ENCODE measurements around the gene MCC.

Gene MCC

DNA sequence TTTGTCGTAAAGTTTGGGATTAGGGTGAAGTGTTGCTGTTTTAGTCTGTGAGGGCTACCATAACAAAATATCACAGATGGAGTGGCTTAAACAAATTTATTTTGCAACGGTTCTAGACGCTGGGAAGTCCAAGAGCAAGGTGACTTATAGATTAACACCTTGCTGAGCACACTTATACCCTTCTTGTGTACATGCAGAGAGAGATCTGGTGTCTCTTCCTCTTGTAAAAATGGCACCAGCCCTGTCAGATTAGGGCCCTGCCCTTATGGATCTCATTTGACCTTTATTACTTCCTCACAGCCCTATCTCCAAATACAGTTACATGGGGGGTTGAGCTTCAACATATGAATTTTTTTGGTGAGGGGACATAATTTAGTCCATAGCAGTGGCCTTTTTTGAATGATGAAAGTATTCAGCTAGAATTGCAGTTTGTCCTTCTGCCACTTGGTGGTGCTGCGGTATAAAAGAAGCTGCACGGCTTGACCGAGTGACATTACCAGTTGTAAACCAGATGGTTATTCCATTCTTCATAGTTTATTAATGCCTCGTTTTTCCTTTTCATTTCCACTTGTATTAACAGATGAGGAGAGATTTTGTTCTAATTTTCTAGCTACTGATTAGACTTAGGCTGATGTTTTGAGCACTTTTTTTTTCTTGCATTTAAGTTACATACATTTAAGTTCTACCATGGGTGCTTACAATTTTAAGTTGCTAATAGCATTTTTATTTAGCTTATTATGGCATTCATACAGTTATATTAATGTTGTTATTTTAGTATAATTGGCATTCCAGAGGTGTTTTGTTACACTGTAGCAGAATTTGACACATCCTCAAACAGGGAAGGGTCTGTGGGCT, 492.3 kb downstream of the MCC start:
- DNase-seq (ENCODE audit: low read depth, low spot score): peak; percentile 51

DNA sequence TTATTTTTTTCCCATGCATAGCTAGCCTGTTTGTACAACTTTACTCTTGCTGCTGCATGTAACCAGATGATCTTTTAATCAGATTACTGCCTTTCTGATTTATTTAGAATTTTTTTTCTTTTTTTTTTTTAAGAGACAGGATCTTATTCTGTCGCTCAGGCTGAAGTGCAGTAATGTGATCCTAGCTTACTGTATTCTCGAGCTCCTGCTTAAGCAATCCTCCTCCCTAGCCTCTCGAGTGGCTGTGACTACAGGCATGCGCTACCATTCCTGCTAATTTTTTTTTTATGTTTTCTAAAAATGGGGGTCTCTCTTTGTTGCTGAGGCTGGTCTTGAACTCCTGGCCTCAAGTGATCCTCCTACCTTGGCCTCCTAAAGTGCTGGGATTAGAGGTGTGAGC, 502.0 kb downstream of the MCC start:
- no peak for DNase-seq (ENCODE audit: low read depth, low spot score)

- no peak for DNase-seq (ENCODE audit: low read depth, low spot score)
Measured at GRCh38 chr5:112983363-112983762, 504.9 kb downstream of the MCC start.

GRCh38 chr5:112979723-112980122, 508.5 kb downstream of the MCC start:
- no peak for DNase-seq (ENCODE audit: low read depth, low spot score)

DNA sequence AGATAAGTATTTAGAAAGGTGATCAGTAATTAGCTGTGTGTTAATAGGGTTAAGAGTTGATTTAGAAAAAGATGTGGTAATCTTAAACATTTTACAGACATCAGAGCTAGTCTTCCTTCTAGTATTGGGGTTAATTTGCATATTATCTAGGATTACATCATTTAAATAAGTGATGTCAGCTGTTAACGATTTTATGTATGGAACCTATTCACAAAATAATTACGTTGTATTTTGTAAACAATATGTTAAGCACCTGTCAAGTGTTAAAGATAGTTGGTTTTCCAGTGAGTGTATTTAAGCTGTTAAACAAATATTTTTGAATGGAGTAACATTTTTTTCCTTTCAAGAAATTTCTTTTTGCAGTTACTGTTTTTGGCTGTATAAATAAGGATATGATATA, 509.4 kb downstream of the MCC start:
- no peak for DNase-seq (ENCODE audit: low read depth, low spot score)

- DNase-seq (ENCODE audit: low read depth, low spot score): no peak
Measured at GRCh38 chr5:112977440-112977861, 510.8 kb downstream of the MCC start.

DNA sequence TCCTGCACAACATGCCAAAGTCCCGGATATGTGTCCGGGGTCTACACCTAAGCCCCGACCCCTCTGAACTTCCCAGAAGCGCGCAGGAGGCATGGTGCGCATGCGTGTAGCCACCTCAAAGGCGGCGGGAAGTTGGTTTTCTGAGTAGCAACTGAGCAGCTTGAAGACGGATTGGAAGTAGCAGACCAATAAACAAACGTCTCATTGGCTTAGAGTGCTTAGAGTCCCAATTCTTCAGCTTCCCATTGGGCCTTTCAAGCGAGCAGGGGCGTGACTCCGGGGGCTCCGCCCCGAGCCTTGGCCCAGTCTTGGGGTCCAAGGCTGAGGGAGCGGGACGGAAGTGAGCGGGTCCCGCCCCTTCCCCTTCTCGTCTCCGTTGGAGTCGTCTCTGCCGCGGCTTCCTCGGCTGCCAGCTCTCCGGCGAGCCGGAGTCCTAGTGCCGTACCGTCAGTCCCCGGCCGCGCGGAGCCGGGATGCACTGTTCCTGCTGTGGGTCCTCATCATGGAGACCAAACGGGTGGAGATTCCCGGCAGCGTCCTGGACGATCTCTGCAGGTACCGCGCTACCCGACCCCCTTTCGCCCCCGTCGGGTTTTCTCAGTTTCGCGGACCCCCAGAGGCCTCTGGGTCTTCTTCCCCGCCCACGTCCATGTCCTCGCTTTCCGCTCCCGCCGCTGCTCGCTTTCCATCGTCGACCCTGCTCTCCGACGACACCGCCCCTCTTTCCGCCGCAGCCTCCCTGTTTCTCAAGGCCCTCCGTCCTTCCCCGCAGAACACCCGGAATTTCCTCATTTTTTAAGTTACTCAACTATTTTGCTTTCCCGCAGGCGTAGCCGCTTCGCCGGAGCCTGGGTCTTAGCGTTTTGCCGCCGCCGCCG, 511.6 kb downstream of the MCC start, which contains the start of gene DCP2:
TSS of gene DCP2 (plus strand) at position 367 of the 878 bp plus-strand sequence. CDS start at position 503, 136 bp downstream.
- DNase-seq (ENCODE audit: low read depth, low spot score): peak; percentile 88

GRCh38 chr5:112975721-112976431, 512.4 kb downstream of the MCC start:
- DNase-seq (ENCODE audit: low read depth, low spot score): no peak

GRCh38 chr5:112974901-112975300, 513.4 kb downstream of the MCC start:
- DNase-seq (ENCODE audit: low read depth, low spot score): no peak

DNA sequence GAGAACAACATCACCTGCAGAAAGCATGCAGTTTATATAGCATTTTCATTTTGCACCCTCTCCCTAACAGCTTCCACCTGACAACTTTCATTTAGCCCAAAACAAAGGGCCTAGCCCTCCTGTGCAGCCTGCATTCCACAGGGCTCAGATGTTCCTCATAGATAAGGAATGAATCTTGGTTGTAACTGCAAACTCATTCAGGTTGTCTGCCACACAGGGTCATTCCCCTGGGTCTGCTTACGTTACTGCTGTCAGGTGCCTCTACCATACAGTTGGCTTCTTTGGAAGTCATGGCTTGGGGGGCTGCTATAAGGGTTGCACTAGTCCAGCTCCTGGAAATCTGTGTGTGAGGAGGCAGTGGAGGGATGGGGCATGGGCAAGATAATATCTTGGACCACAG, 514.3 kb downstream of the MCC start:
- no peak for DNase-seq (ENCODE audit: low read depth, low spot score)

GRCh38 chr5:112973036-112973435, 515.2 kb downstream of the MCC start:
- no peak for DNase-seq (ENCODE audit: low read depth, low spot score)

Data from activated naive CD8-positive, alpha-beta T cell treated with anti-CD3 and anti-CD28 coated beads, Interleukin-2, amount 50 U/mL, for 16 hours (primary cell).